ENCODE measurements around the gene SPTBN1. TPM values are rescaled to one million over a fixed set of nuclear protein-coding genes. Genes with fewer than 3 reads are reported as not detected.

SPTBN1 gene
- total and polyA plus RNA-seq, 9 of the 15 experiments (the other 6 are each of a cell fraction or from before 2014, with no cell fraction given) = 8.9 to 66.8 (median 31.4) TPM

GRCh38 chr2:54560146-54560881 lies 104.2 kb downstream of the SPTBN1 start (continued):
- no peak for TF ChIP-seq HOMEZ (CRISPR knock-in tag; IDR thresholded peaks at IDR 0.05)
- no peak for TF ChIP-seq RNF219 (CRISPR knock-in tag; IDR thresholded peaks at IDR 0.05)
- TF ChIP-seq RBM34 (IDR thresholded peaks at IDR 0.05; ENCODE audit: borderline replicate concordance, insufficient read depth, low read length) = no peak
- TF ChIP-seq MECOM (CRISPR knock-in tag; IDR thresholded peaks at IDR 0.05) = no peak
- TF ChIP-seq ZBTB8A (IDR thresholded peaks at IDR 0.05; ENCODE audit: partially characterized antibody) = no peak
- no peak for TF ChIP-seq ZNF197 (CRISPR knock-in tag; IDR thresholded peaks at IDR 0.05; ENCODE audit: low read depth)
- TF ChIP-seq ARID4B (CRISPR knock-in tag; IDR thresholded peaks at IDR 0.05) = no peak
- no peak for TF ChIP-seq HDAC8 (tag; IDR thresholded peaks at IDR 0.05)
- TF ChIP-seq ZNF586 (CRISPR knock-in tag; conservative IDR thresholded peaks at IDR 0.05) = no peak
- TF ChIP-seq ZNF140 (CRISPR knock-in tag; IDR thresholded peaks at IDR 0.05) = no peak
- TF ChIP-seq EHMT2 (IDR thresholded peaks at IDR 0.05) = no peak
- no peak for TF ChIP-seq MLX (CRISPR knock-in tag; conservative IDR thresholded peaks at IDR 0.05)
- TF ChIP-seq E2F3 (CRISPR knock-in tag; IDR thresholded peaks at IDR 0.05) = no peak
- no peak for TF ChIP-seq RBM14 (IDR thresholded peaks at IDR 0.05; ENCODE audit: borderline replicate concordance, insufficient read depth, low read depth, low read length)
- TF ChIP-seq ZNF311 (CRISPR knock-in tag; IDR thresholded peaks at IDR 0.05) = no peak
- TF ChIP-seq MCM5 (IDR thresholded peaks at IDR 0.05; ENCODE audit: low read depth) = no peak
- TF ChIP-seq ZNF232 (CRISPR knock-in tag; IDR thresholded peaks at IDR 0.05) = no peak
- TF ChIP-seq CBX1 (IDR thresholded peaks at IDR 0.05; ENCODE audit: low read depth) = 0 out of 2 replicates have a peak, but pooled peaks have one; percentile 39
- TF ChIP-seq U2AF1 (optimal IDR thresholded peaks at IDR 0.05; ENCODE audit: low read depth, low read length) = no peak
- peak; percentile 25; the same call in 1 of the 2 replicates for TF ChIP-seq ETV1 (tag; conservative IDR thresholded peaks at IDR 0.05; ENCODE audit: low read depth)

Measured in K562 (cell line).